GM19240 (cell line): Measurements from ENCODE around the gene SMIM41.
"Not testable (repeated sequence)": the region's sequence is repeated elsewhere in the genome, so short reads cannot be mapped to it uniquely, and the experiment has no call there.

Experiments used
- DNase-seq: peaks from one replicate; pipeline ENCODE4 v3.0.0; 2011; ENCODE audit warnings: low spot score; ENCODE audit not compliant: insufficient read length

The SMIM41 gene

DNA sequence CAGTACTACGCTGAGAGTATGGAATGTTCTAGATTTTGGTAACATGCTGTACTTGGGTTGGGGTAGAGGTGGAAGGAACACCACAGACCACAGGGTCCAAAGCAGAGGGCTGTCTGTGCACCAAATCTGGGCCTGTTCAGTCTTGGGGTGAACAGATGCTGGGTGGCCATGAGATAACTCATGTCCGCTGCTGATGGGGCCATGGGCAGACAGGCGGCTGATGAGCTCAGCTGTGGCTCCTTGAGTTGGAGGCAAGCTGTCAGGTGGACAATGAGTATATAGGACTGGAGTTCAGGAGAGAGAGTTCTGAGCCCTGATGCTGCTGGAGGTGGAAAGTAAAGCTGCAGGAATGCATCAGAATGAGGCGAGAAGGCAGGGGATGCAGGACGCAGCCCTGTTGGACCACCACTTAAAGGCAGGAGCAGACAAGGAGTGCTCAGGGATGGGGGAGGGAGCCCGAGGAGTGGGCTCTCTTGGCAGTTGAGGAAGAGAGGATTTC is 6.2 kb downstream of the SMIM41 start:
- no peak for DNase-seq

GRCh38 chr12:52086366-52086765 is 6.9 kb downstream of the SMIM41 start:
- no peak for DNase-seq

GRCh38 chr12:52086944-52087835 is 7.7 kb downstream of the SMIM41 start:
- no peak for DNase-seq

DNA sequence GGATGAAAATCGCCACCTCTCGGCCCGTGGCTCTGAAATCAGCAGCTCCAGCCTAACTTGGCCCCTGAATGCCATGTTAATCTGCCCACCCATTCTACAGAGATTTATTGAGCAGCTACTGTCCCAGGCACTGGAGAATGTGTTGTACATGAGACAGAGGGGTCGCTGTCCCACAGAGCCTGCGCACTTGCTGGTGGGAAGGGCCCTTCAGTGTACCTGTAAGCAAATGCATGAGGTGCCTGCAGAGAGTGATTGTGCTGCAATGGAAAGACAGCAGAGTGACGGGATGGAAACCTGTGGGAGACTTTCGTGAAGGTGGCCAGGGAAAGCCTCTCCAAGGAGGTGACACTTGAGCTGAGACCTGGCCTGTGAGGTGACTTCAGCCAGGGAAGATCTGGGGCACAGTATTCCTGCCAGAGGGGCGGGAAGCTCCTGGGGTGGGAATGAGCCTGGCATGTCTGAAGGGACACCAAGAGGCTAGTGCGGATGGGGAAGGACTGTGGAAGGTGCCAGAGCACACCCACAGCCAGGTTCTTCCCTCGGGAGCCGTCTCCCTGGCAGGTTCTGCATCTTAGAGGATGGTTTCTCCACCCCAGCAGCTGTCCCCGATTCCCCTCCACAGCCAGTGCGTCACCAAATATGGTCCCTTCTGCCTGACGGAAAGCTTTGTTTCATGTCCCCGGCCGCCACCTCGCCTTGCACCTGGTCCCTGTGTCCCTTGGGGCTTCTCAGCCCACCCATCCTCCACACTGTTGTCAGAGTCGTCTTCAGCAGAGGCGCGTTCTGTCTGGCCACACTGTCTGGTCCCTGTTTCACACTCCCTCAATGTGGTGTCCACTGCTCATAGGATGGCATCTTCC is 8.7 kb downstream of the SMIM41 start:
- DNase-seq: no peak

DNA sequence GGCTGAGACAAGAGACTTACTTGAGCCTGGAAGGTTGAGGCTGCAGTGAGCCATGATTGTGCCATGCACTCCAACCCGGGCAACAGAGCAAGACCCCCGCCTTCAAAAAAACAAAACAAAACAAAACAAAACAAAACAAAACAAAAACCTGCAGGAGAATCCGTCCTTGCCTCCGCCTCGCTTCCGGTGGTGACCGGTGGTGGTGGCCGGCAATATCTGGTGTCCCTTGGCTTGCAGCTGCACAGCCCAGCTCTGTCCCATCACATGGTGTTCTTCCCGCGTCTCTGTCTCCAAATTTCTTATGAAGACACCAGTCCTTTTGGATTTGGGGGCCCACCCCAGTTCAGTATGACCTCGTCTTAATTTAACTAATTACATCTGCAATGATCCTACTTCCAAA is 10.0 kb downstream of the SMIM41 start:
- DNase-seq: no peak

DNA sequence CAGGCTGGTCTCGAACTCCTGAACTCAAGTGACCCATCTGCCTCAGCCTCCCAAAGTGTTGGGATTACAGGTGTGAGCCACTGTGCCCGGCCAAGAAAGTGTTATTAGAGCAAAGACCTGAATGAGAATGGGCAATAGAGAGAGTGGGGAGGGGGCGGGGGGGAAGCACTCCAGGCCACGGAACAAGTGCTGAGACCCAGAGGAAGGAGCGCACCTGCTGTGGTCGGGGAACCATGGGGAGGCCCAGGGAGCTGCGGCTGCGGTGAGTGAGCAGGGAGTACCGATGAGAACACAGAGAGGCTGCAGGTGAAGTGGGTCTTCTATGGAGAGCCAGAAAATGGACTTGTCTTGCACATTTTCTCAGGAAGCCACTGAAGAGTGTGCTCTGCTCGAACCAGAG is 10.8 kb downstream of the SMIM41 start:
- DNase-seq: no peak

GRCh38 chr12:52091061-52091460 is 11.6 kb downstream of the SMIM41 start:
- DNase-seq: no peak

DNA sequence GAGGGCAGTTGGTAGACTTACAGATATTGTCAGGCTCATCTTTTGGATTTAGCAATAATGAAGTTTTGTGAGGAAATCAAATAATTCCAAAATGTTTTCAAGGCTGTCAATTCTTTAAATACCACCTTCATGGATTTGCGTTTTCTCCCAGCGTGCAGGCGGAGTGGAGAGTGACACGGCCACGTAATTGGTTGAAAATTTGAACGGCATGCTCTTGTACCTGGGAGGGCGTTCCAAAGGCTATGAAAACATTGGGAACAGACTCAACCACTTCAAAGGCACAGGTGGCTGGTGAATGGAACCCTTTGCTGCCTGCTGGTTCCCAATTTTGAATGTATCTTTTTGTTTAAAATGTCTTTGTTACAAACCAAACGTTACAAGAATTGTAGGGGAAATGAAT is 12.4 kb downstream of the SMIM41 start:
- no peak for DNase-seq

GRCh38 chr12:52093346-52093745 is 13.8 kb downstream of the SMIM41 start:
- no peak for DNase-seq

DNA sequence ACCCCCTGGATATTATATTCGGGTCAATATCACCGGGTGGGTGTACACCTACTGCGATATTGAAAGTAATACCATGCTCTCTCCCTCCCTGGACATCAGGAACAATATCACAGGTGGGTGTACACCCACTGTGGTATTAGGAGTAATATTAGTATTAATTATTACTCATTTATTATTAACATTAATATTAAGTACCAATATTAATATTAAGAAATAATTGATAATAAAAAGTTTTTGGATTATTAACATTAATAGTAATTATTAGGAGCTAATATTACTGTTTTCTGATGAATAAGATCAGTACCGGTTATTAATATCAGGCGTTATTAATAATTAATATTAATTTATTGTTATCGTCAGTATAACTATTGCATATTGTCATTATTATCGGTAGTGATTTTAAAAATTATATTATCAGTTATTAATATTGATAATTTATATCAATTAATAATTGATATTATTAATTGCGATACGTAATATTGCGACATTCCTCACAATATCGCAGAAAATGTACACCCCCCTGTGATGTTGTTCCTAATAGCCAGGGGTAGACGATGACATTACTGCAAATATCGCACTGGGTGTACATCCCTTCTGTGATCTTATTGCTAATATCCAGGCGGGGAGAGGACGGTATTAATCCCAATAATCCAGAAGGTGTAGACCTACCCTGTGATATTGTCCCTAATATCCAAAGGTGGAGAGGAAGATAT is 17.0 kb downstream of the SMIM41 start:
- no peak for DNase-seq

DNA sequence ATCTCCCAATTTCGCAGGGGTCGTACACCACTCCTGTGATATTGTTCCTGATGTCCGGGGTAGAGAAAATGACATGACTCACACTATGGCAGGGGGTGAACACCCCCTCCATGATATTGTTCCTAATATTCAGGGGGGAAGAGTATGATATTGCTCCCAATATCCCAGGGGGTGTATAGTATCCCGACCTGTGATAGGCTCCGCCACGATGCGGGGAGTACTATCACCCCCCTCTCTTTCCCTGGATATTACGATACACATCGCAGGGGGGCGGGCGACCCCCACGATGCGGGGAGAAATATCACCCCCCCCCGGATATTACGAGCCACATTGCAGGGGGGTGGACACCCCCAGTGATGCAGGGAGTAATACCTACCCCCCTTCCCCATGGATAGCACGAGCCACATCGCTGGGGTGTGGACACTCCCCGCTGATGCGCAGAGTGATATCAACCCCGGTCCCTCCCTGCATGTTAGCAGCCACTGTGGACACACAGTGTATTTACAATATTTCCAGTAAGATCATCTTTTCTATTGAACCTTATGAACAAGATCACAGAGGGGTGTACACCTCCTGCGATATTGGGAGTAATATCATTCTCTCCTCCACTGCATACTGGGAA is 17.7 kb downstream of the SMIM41 start:
- no peak for DNase-seq

- DNase-seq: not testable (repeated sequence)
Measured at GRCh38 chr12:52104431-52105089, 25.1 kb downstream of the SMIM41 start.

DNA sequence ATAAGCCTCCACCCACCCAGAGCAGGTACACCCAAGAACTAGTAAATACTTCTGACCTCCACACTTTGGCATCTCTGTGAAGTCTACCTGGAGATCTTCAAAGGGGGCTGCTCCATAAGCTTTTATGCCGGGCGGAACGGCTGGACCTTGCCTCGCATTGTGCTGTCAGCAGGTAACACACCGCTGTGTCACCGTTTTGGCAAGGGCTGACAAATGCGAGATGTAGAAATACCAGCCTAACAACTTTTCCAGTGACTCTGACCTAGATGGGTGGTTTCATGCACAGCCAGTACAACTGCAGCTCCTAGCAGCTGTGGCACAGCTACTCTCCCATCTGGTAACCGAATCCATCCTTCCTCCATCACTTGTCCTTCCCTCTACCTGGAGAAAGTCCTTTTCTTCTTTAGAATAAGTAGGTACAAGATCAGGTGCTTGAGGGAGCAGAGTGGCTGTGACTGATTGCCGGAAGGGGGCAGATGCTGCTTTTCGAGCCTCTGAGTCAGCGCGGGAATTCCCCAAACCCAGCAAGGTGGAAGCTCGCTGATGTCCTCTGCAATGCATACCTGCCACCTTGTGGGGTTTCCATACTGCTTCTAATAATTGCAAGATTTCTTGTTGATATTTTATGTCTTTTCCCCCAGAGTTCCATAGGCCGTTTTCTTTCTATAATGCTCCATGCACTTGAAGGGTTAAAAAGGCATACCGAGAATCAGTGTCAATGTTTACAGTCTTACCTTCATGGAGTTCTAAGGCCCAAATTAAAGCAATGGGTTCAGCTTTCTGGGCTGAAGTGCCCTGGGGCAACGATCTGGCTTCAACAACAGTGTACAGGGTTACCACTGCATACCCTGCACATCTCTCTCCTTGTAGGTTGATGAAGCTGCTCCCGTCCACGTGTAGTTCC is 37.0 kb downstream of the SMIM41 start:
- not testable (repeated sequence) for DNase-seq

- DNase-seq: not testable (repeated sequence)
Measured at GRCh38 chr12:52117806-52118475, 38.4 kb downstream of the SMIM41 start.

DNA sequence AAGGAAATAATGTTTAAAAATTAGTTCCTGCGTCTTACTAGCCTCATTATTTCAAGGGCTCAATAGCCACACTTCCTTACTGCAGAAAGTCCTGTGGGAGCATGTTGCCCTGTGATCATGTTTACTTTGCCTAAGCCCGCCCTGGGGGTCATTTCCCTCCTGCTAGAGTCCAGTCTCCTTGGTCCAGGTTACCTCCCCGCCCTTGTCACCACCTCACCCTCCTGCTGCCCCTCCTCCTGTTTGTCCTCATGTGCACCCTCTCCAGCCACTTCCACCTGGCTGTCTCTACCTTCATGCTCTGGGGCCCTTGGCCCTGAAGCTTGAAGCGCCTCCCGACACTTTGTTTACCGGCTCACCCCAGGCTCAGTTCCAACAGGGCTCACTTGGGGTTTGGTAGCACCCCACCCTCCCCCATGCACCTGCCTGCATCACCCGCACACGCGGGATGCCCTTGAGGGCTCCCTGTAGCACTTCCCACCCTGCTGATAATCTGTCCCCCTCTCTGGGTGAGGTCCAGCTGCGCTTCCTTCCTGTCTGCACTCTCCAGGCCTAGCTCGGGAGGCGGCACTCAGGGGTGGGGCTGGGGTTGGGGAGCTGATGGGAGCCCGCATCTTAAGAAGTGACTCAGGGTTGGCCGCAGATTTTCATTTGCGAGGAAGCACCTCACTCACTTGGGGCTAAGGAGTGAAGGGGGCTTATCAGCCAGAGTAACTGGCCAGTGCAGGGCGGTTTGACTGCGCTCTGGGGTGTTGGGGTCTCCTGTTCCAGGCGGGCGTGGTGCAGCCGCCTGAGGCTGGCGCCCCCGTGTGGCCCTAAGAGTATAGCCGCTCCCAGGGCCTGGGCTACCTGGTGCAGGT is 40.1 kb downstream of the SMIM41 start:
- no peak for DNase-seq

DNA sequence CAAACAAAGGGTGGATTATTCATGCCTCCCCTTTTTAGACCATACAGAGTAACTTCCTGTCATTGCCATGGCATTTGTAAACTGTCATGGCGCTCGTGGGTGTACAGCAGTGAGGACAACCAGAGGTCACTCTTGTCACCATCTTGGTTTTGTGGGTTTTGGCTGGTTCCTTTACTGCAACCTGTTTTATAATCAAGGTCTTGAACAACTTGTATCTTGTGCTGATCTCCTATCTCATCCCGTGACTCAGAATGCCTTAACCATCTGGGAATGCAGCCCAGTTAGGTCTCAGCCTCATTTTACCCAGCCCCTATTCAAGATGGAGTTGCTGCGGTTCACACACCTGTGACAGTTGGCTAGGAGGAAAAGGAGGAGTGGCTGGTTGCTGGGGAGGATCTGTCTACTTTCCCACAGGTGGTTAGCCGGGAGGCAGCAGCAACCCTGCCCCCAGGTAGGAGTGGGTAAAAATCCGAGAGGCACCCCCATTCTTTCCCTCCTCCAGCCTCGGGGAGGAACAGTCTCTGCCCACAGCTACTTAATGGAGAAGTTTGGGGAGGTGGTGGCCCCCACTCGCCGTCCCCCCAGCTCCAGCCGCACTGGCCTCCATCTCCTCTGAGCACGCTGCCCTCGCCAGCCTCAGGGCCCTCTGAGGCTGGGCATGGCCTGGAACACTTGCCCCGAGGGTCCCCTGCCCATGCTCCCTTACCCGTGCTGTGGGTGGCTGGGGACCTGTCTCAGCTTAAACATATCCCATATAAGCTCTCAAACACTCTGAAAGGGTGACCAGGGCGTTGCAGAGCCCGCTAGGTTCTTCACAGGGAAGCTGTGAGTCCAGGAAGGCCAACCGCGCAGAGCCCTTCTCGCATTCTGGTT is 41.7 kb downstream of the SMIM41 start:
- DNase-seq: no peak
